Liver (tissue), 3 donors: Measurements from ENCODE around the gene PNRC1.

Experiments
- CTCF ChIP-seq: fragments of 150-350 bp; IDR thresholded peaks from 2 replicates; pipeline ENCODE4 v1.5.1; 2017; ENCODE audit warnings: improper control_type of control experiment, low read depth, low read length; ENCODE audit not compliant: missing input control
- GABPA ChIP-seq, 2 donors: IDR thresholded peaks in 1 of 2; conservative IDR thresholded peaks in 1 of 2; 2 replicates each; pipeline ENCODE4 v1.6.1; 2016; ENCODE audit warnings: antibody characterized with exemption in 2 of 2, mild to moderate bottlenecking in 1 of 2, moderate library complexity in 1 of 2
- REST ChIP-seq: IDR thresholded peaks from 2 replicates; pipeline ENCODE4 v1.6.1; 2016; ENCODE audit warnings: antibody characterized with exemption, mild to moderate bottlenecking
- TAF1 ChIP-seq: conservative IDR thresholded peaks from 2 replicates; pipeline ENCODE4 v1.6.1; 2016; ENCODE audit warnings: antibody characterized with exemption, mild to moderate bottlenecking
- donor health status: healthy.
- donor health status: healthy.

GRCh38 chr6:89073840-89074239, 6.7 kb upstream of the PNRC1 start:
- TF ChIP-seq CTCF (no peak), GABPA (IDR thresholded peaks at IDR 0.05 in 1 of 2, conservative IDR thresholded peaks at IDR 0.05 in 1 of 2) (no peak), REST (no peak), TAF1 (no peak)
